ENCODE measurements around the gene ATP9A. TPM values are rescaled to one million over a fixed set of nuclear protein-coding genes. Genes with fewer than 3 reads are reported as not detected.

The ATP9A gene
- total and polyA plus RNA-seq, 2 of the 4 experiments (the other 2 are of a cell fraction): 10.6 to 22.4 TPM

GRCh38 chr20:51807720-51808250 lies 39.6 kb upstream of the ATP9A start:
- no peak overlapping the region for H2AFZ ChIP-seq (replicated peaks; ENCODE audit: low read length, poor library complexity)
- no peaks in the 10 kb centered on the region for H3K9me3 ChIP-seq (ENCODE audit: control insufficient read depth, insufficient read depth, low read length)
- intact Hi-C loops (cut with micrococcal nuclease) (loop anchor here (10.0 kb wide), 1 partner anchor 157 kb away; no protein-coding TSS in a partner anchor), in situ Hi-C loops (cut with MboI; ENCODE audit: low sequenced_read_pairs) (loop anchor here (10.0 kb wide), 1 partner anchor 277 kb away; no protein-coding TSS in a partner anchor), dilution Hi-C loops (cut with HindIII; ENCODE audit: low sequenced_read_pairs, unreplicated experiment) (no loop called here)
- H3K18ac ChIP-seq (ENCODE audit: low read depth, low read length): no peak overlapping the region
- no peak overlapping the region for H3K4me3 ChIP-seq (ENCODE audit: insufficient read depth, low read depth, low read length)
- H3K4me1 ChIP-seq (ENCODE audit: control insufficient read depth, insufficient read depth, low read length): 0 out of 2 replicates have a peak, but pooled peaks cover 2% of the 10 kb centered on the region
- DNase-seq (peak; percentile 45), ATAC-seq (ENCODE audit: low read depth) (no peak)
- H3K79me1 ChIP-seq (ENCODE audit: low read depth in 1 of 2, low read length in 2 of 2): no peaks in the 10 kb centered on the region
- H2BK5ac ChIP-seq (ENCODE audit: low read depth, low read length, poor library complexity, severe bottlenecking): no peak overlapping the region
- no peak overlapping the region for H3K14ac ChIP-seq (replicated peaks; ENCODE audit: low read depth, low read length)
- H2BK20ac ChIP-seq (ENCODE audit: low read depth, low read length): peak overlapping the region; percentile 3; the same call in 1 of the 2 replicates
- no peak overlapping the region for H3K27ac ChIP-seq (ENCODE audit: insufficient read depth, low read length)
- no peak for TF ChIP-seq MXI1 (IDR thresholded peaks at IDR 0.05; ENCODE audit: borderline replicate concordance, low read depth, low read length)
- TF ChIP-seq CTCF (conservative IDR thresholded peaks at IDR 0.05; ENCODE audit: low read depth, low read length): no peak
- TF ChIP-seq USF2 (IDR thresholded peaks at IDR 0.05; ENCODE audit: low read depth, low read length): no peak
- no peak for TF ChIP-seq RCOR1 (IDR thresholded peaks at IDR 0.05; ENCODE audit: insufficient replicate concordance, low read length)
- TF ChIP-seq FOS (IDR thresholded peaks at IDR 0.05; ENCODE audit: low read depth, low read length): no peak
- no peaks in the 10 kb centered on the region for H3K9me1 ChIP-seq (ENCODE audit: insufficient read depth, low read length)
- no peaks in the 10 kb centered on the region for H3K36me3 ChIP-seq (ENCODE audit: control insufficient read depth, insufficient read depth, low read length)
- H4K20me1 ChIP-seq (ENCODE audit: insufficient read depth, low read length): no peaks in the 10 kb centered on the region
- H4K5ac ChIP-seq (ENCODE audit: low read depth, low read length): no peak overlapping the region
- no peak overlapping the region for H4K91ac ChIP-seq (ENCODE audit: insufficient read depth, low read depth, low read length)
- H2AK5ac ChIP-seq (ENCODE audit: low read depth, low read length): no peak overlapping the region
- H3K27me3 ChIP-seq (ENCODE audit: control insufficient read depth, insufficient read depth, low read length): no peaks in the 10 kb centered on the region; the same call in 1 of the 2 replicates
- H3K9ac ChIP-seq (ENCODE audit: low read depth, low read length): no peak overlapping the region
- H3K56ac ChIP-seq (ENCODE audit: extremely low read depth, insufficient read depth, low read length): no peak overlapping the region
- CTCF ChIA-PET: interaction anchor here (0.6 to 0.7 kb wide), 2 partner anchors 8 to 67 kb away, joined by 5 read pairs; no protein-coding TSS in a partner anchor
- POLR2A ChIA-PET (ENCODE audit: unreplicated experiment): no interaction called here
- H2AK9ac ChIP-seq (replicated peaks; ENCODE audit: low read depth, low read length, poor library complexity): no peak overlapping the region
- no peak overlapping the region for H3K4me2 ChIP-seq (ENCODE audit: low read depth, low read length)
- peak overlapping the region; percentile 24; the same call in 1 of the 2 replicates for H3K23ac ChIP-seq (ENCODE audit: low read depth, low read length)
- no peak overlapping the region for H3K4ac ChIP-seq (ENCODE audit: low read depth, low read length)
- H4K8ac ChIP-seq (ENCODE audit: low read depth in 2 of 2, low read length in 2 of 2): no peak overlapping the region
- no peak overlapping the region for H2BK15ac ChIP-seq (ENCODE audit: low read depth, low read length)
- no TSS peak for BruUV-seq (replicated peaks)
- no peak overlapping the region for H2BK120ac ChIP-seq (ENCODE audit: low read depth, low read length)
- WGBS, 2 experiments (ENCODE audit: extremely low coverage in 2 of 2, insufficient read length in 1 of 2): 40% methylated on average over 1 of the region's 5 CpGs; no CpG with 5 or more reads in 1 of the 2 experiments
